Panc1 (cell line): ENCODE data around the gene TIGD3.

ENCODE experiments used
- CTCF ChIP-seq: fragments of 450-650 bp; IDR thresholded peaks from 2 replicates; pipeline ENCODE4 v1.5.1; 2017; ENCODE audit warnings: mild to moderate bottlenecking
- SIN3A ChIP-seq: IDR thresholded peaks from 2 replicates; pipeline ENCODE4 v1.6.1; 2012; ENCODE audit warnings: low read depth, mild to moderate bottlenecking, low read length, moderate library complexity, borderline replicate concordance; ENCODE audit not compliant: insufficient read depth

GRCh38 chr11:65401803-65402248 lies 47.3 kb downstream of the TIGD3 start:
- no peak for TF ChIP-seq CTCF
- no peak for TF ChIP-seq SIN3A
